H9 (cell line): ENCODE results near the gene ZBED5. TPM values are rescaled to one million over a fixed set of nuclear protein-coding genes. Genes with fewer than 3 reads are reported as not detected.

Experiments used
- DNase-seq: peaks from one replicate; pipeline ENCODE4 v3.0.0-alpha.2; 2017
- H2AFZ ChIP-seq: one replicate; pipeline ENCODE4 v1.6.1; 2013; ENCODE audit warnings: mild to moderate bottlenecking, low read length, control low read depth, moderate library complexity
- H2AK5ac ChIP-seq: 2 replicates; pipeline ENCODE4 v1.6.1; 2013; ENCODE audit warnings: low read length, control low read depth, mixed read lengths; ENCODE audit not compliant: insufficient read length
- H2BK120ac ChIP-seq: one replicate; pipeline ENCODE4 v1.6.1; 2013; ENCODE audit warnings: low read depth, mild to moderate bottlenecking, low read length, control low read depth, inconsistent platforms; ENCODE audit not compliant: poor library complexity, severe bottlenecking
- H2BK12ac ChIP-seq: 2 replicates; pipeline ENCODE4 v1.6.1; 2013; ENCODE audit warnings: low read length, control low read depth, mixed read lengths, low read depth; ENCODE audit not compliant: insufficient read length
- H2BK15ac ChIP-seq: 2 replicates; pipeline ENCODE4 v1.6.1; 2013; ENCODE audit warnings: low read depth, low read length, control low read depth
- H2BK20ac ChIP-seq: one replicate; pipeline ENCODE4 v1.6.1; 2013; ENCODE audit warnings: low read depth, mild to moderate bottlenecking, low read length, control low read depth, inconsistent platforms; ENCODE audit not compliant: poor library complexity, severe bottlenecking
- H2BK5ac ChIP-seq: 2 replicates; pipeline ENCODE4 v1.6.1; 2013; ENCODE audit warnings: low read length, control low read depth, mixed read lengths; ENCODE audit not compliant: insufficient read length
- H3K14ac ChIP-seq: 2 replicates; pipeline ENCODE4 v1.6.1; 2013; ENCODE audit warnings: low read length, control low read depth; ENCODE audit not compliant: insufficient read depth
- H3K18ac ChIP-seq: 2 replicates; pipeline ENCODE4 v1.6.1; 2013; ENCODE audit warnings: low read depth, mild to moderate bottlenecking, mixed read lengths, low read length, control low read depth; ENCODE audit not compliant: insufficient read length
- H3K23ac ChIP-seq: 2 replicates; pipeline ENCODE4 v1.6.1; 2013; ENCODE audit warnings: low read length, control low read depth, mixed read lengths, low read depth; ENCODE audit not compliant: insufficient read length
- H3K23me2 ChIP-seq: 2 replicates; pipeline ENCODE4 v1.6.1; 2013; ENCODE audit warnings: low read depth, mild to moderate bottlenecking, mixed read lengths, low read length, control low read depth; ENCODE audit not compliant: insufficient read length, poor library complexity, severe bottlenecking
- H3K27ac ChIP-seq: 2 replicates; pipeline ENCODE4 v1.5.1; 2013; ENCODE audit warnings: low read length, control low read depth, mixed read lengths, low read depth; ENCODE audit not compliant: insufficient read length
- H3K27me3 ChIP-seq: 2 replicates; pipeline ENCODE4 v1.6.1; 2013; ENCODE audit warnings: low read length, control low read depth, inconsistent platforms; ENCODE audit not compliant: insufficient read depth
- H3K4ac ChIP-seq: 2 replicates; pipeline ENCODE4 v1.6.1; 2013; ENCODE audit warnings: low read depth, mild to moderate bottlenecking, control low read depth, inconsistent platforms, low read length, moderate library complexity
- H3K4me1 ChIP-seq: 2 replicates; pipeline ENCODE4 v1.6.1; 2013; ENCODE audit warnings: low read length, control low read depth, inconsistent platforms; ENCODE audit not compliant: insufficient read depth
- H3K4me2 ChIP-seq: 2 replicates; pipeline ENCODE4 v1.6.1; 2013; ENCODE audit warnings: low read length, control low read depth, mixed read lengths; ENCODE audit not compliant: insufficient read length, insufficient read depth
- H3K56ac ChIP-seq: 2 replicates; pipeline ENCODE4 v1.6.1; 2013; ENCODE audit warnings: low read depth, mild to moderate bottlenecking, mixed read lengths, low read length, control low read depth; ENCODE audit not compliant: insufficient read length
- H3K79me1 ChIP-seq: 2 replicates; pipeline ENCODE4 v1.6.1; 2013; ENCODE audit warnings: low read depth, mild to moderate bottlenecking, moderate library complexity, low read length, control low read depth, inconsistent platforms; ENCODE audit not compliant: insufficient read depth, poor library complexity, severe bottlenecking
- H3K79me2 ChIP-seq: 2 replicates; pipeline ENCODE4 v1.6.1; 2013; ENCODE audit warnings: low read length, control low read depth, inconsistent platforms; ENCODE audit not compliant: insufficient read depth
- H3K9ac ChIP-seq: 2 replicates; pipeline ENCODE4 v1.6.1; 2013; ENCODE audit warnings: low read length, control low read depth, mixed read lengths; ENCODE audit not compliant: insufficient read length; ENCODE audit errors: extremely low read depth
- H3K9me3 ChIP-seq: one replicate; pipeline ENCODE4 v1.6.1; 2013; ENCODE audit warnings: low read depth, low read length, inconsistent platforms; ENCODE audit not compliant: control insufficient read depth
- H3T11ph ChIP-seq: one replicate; pipeline ENCODE4 v1.6.1; 2013; ENCODE audit warnings: mild to moderate bottlenecking, low read length, control low read depth, inconsistent platforms
- H4K20me1 ChIP-seq: one replicate; pipeline ENCODE4 v1.6.1; 2013; ENCODE audit not compliant: control insufficient read depth, insufficient read length, insufficient read depth
- H4K5ac ChIP-seq: 2 replicates; pipeline ENCODE4 v1.6.1; 2013; ENCODE audit warnings: low read depth, mild to moderate bottlenecking, mixed read lengths, low read length, control low read depth; ENCODE audit not compliant: insufficient read length
- H4K8ac ChIP-seq: replicated peaks from 2 replicates; pipeline ENCODE4 v1.6.1; 2013; ENCODE audit warnings: low read length, control low read depth, mixed read lengths, low read depth; ENCODE audit not compliant: insufficient read length
- H4K91ac ChIP-seq: 2 replicates; pipeline ENCODE4 v1.6.1; 2013; ENCODE audit warnings: low read depth, mild to moderate bottlenecking, moderate library complexity, mixed read lengths, low read length, control low read depth; ENCODE audit not compliant: insufficient read length
- H3K27ac Mint-ChIP-seq, 3 experiments: 2 replicates in 2 of 3; 3 replicates in 1 of 3; pipeline ENCODE4 v1.8.0; 2020 to 2021; ENCODE audit warnings: mixed read lengths in 3 of 3, mild to moderate bottlenecking in 1 of 3, moderate library complexity in 1 of 3
- H3K27me3 Mint-ChIP-seq: 2 replicates; pipeline ENCODE4 v1.8.0; 2021; ENCODE audit warnings: low read depth, mild to moderate bottlenecking, moderate library complexity, mixed read lengths
- H3K36me3 Mint-ChIP-seq, 3 experiments: 2 replicates in 2 of 3; 3 replicates in 1 of 3; pipeline ENCODE4 v1.8.0; 2020 to 2021; ENCODE audit warnings: low read depth in 3 of 3, mixed read lengths in 3 of 3; ENCODE audit not compliant: insufficient read depth in 1 of 3
- H3K4me1 Mint-ChIP-seq, 2 experiments: 2 replicates each; pipeline ENCODE4 v1.8.0; 2020; ENCODE audit warnings: mixed read lengths in 2 of 2
- H3K4me3 Mint-ChIP-seq, 2 experiments: 2 replicates in 1 of 2; 3 replicates in 1 of 2; pipeline ENCODE4 v1.8.0; 2020 to 2021; ENCODE audit warnings: mild to moderate bottlenecking in 2 of 2, mixed read lengths in 2 of 2, moderate library complexity in 1 of 2
- H3K9me3 Mint-ChIP-seq, 2 experiments: 2 replicates in 1 of 2; 3 replicates in 1 of 2; pipeline ENCODE4 v1.8.0; 2020; ENCODE audit warnings: mild to moderate bottlenecking in 2 of 2, mixed read lengths in 2 of 2, moderate library complexity in 1 of 2
- CTCF ChIP-seq: fragments of 200-600 bp; sonication (generic); conservative IDR thresholded peaks from 3 replicates; pipeline ENCODE4 v1.8.0; 2021; ENCODE audit warnings: antibody characterized with exemption, mild to moderate bottlenecking
- WGBS: extraction: QIAGEN DNeasy Blood & Tissue Kit; methylation state at CpG from one replicate; pipeline ENCODE4 v1.1.7; 2013; ENCODE audit warnings: missing lambda C conversion rate, low lambda C conversion rate, mixed read lengths; ENCODE audit not compliant: insufficient read length; ENCODE audit errors: extremely low coverage; 5-methylcytosine and 5-hydroxymethylcytosine counted together
- total RNA-seq: library from RNA; stranded (reverse); gene quantifications from 2 replicates; pipeline ENCODE4 v1.2.1, GENCODE V29; 2021

The ZBED5 gene
- total RNA-seq, 1 experiment from 2014 or later, result 65.8 TPM

GRCh38 chr11:10868352-10868751, 10.5 kb upstream of the ZBED5 start:
- H3K4me2 ChIP-seq, result no peak overlapping the region
- WGBS, result no CpG with 5 or more reads among the region's 3 CpGs
- H3K4me3 Mint-ChIP-seq, result no peak overlapping the region
- no peaks in the 10 kb centered on the region for H3K27me3 ChIP-seq
- no peak overlapping the region for H3K18ac ChIP-seq
- TF ChIP-seq CTCF, result no peak
- DNase-seq, result no peak
- H4K91ac ChIP-seq, result no peak overlapping the region
- H3K4ac ChIP-seq, result no peak overlapping the region
- no peak overlapping the region for H3K27ac ChIP-seq
- no peak overlapping the region for H3K9ac ChIP-seq
- no peaks in the 10 kb centered on the region for H3K4me1 ChIP-seq
- H3T11ph ChIP-seq, result no peak overlapping the region
- no peak overlapping the region for H2AK5ac ChIP-seq
- no peaks in the 10 kb centered on the region for H3K23me2 ChIP-seq
- no peaks in the 10 kb centered on the region for H3K4me1 Mint-ChIP-seq
- H3K79me2 ChIP-seq, result no peaks in the 10 kb centered on the region
- no peaks in the 10 kb centered on the region for H3K79me1 ChIP-seq
- no peak overlapping the region for H2BK5ac ChIP-seq
- H3K27me3 Mint-ChIP-seq, result no peaks in the 10 kb centered on the region
- H3K36me3 Mint-ChIP-seq, result peaks cover 3 to 12% (median 5%) of the 10 kb centered on the region in 3 experiments; a peak in 6 of 7 replicates
- no peak overlapping the region for H4K8ac ChIP-seq
- peaks cover 16 to 19% of the 10 kb centered on the region in 2 experiments for H3K9me3 Mint-ChIP-seq
- H3K9me3 ChIP-seq, result no peaks in the 10 kb centered on the region
- no peaks in the 10 kb centered on the region for H4K20me1 ChIP-seq
- no peak overlapping the region for H3K27ac Mint-ChIP-seq
- no peak overlapping the region for H2BK20ac ChIP-seq
- no peak overlapping the region for H3K56ac ChIP-seq
- no peak overlapping the region for H4K5ac ChIP-seq
- no peak overlapping the region for H3K23ac ChIP-seq
- H2BK15ac ChIP-seq, result no peak overlapping the region
- H2AFZ ChIP-seq, result no peak overlapping the region
- no peak overlapping the region for H3K14ac ChIP-seq
- H2BK120ac ChIP-seq, result no peak overlapping the region
- H2BK12ac ChIP-seq, result no peak overlapping the region
